NOMO-1 treated with dmso at 0.1 percent for 144 hours (cell line): ENCODE results near the gene ARL11.
"Not testable (repeated sequence)": the region's sequence is repeated elsewhere in the genome, so short reads cannot be mapped to it uniquely, and the experiment has no call there.

Experiments
- DNase-seq: peaks from one replicate; lab custom pipeline; 2025; ENCODE audit not compliant: unreplicated experiment; lab: John Stamatoyannopoulos, UW

Gene ARL11

GRCh38 chr13:49627831-49628652, at the start of gene ARL11:
Gene ARL11 (plus strand): TSS chr13:49628507. CDS start chr13:49630448, 1,941 bp downstream.
- peak; percentile 91 for DNase-seq

- DNase-seq, result no peak
Observed at GRCh38 chr13:49579501-49579900, 48.8 kb upstream of the ARL11 start.

- DNase-seq, result no peak
Observed at GRCh38 chr13:49580980-49581680, 47.2 kb upstream of the ARL11 start.

GRCh38 chr13:49584771-49585182, 43.5 kb upstream of the ARL11 start:
- DNase-seq, result no peak

GRCh38 chr13:49585220-49586157, 42.8 kb upstream of the ARL11 start, which contains the start of gene RCBTB1:
Gene RCBTB1 (minus strand): TSS chr13:49585558. CDS start chr13:49567279, 18,279 bp downstream.
- peak; percentile 60 for DNase-seq

GRCh38 chr13:49586717-49587116, 41.6 kb upstream of the ARL11 start:
- DNase-seq, result no peak

GRCh38 chr13:49587311-49587847, 40.9 kb upstream of the ARL11 start:
- DNase-seq, result no peak

GRCh38 chr13:49590714-49591113, 37.6 kb upstream of the ARL11 start:
- DNase-seq, result not testable (repeated sequence)

- DNase-seq, result not testable (repeated sequence)
Observed at GRCh38 chr13:49593876-49594275, 34.4 kb upstream of the ARL11 start.

GRCh38 chr13:49594576-49594975, 33.7 kb upstream of the ARL11 start:
- no peak for DNase-seq

- no peak for DNase-seq
Observed at GRCh38 chr13:49596221-49596620, 32.1 kb upstream of the ARL11 start.

GRCh38 chr13:49597043-49597641, 31.2 kb upstream of the ARL11 start:
- DNase-seq, result no peak

GRCh38 chr13:49602005-49602404, 26.3 kb upstream of the ARL11 start:
- DNase-seq, result no peak

- not testable (repeated sequence) for DNase-seq
Observed at GRCh38 chr13:49602615-49603014, 25.7 kb upstream of the ARL11 start.

- DNase-seq, result no peak
Observed at GRCh38 chr13:49604570-49604969, 23.7 kb upstream of the ARL11 start.

- peak; percentile 84 for DNase-seq
Observed at GRCh38 chr13:49606747-49607648, 21.3 kb upstream of the ARL11 start.

- DNase-seq, result no peak
Observed at GRCh38 chr13:49607761-49608160, 20.5 kb upstream of the ARL11 start.

- DNase-seq, result no peak
Observed at GRCh38 chr13:49608651-49609331, 19.5 kb upstream of the ARL11 start.

GRCh38 chr13:49610176-49610575, 18.1 kb upstream of the ARL11 start:
- DNase-seq, result no peak
